CD4-positive, alpha-beta T cell treated with Interleukin-6 for 4 hours (primary cell): ENCODE measurements around the gene KDM3A.
A peak's percentile ranks its signal among the peaks of the same experiment; 100 is the strongest.
"Not testable (repeated sequence)": the region's sequence is repeated elsewhere in the genome, so short reads cannot be mapped to it uniquely, and the experiment has no call there.

Experiments
- DNase-seq: peaks from one replicate; pipeline ENCODE4 v3.0.0-alpha.2; 2020; ENCODE audit warnings: mixed read lengths

The KDM3A gene

GRCh38 chr2:86477349-86477748 is 36.2 kb downstream of the KDM3A start:
- no peak for DNase-seq

GRCh38 chr2:86480105-86480504 is 38.9 kb downstream of the KDM3A start:
- no peak for DNase-seq

- DNase-seq: no peak
Observed at GRCh38 chr2:86482034-86482433, 40.9 kb downstream of the KDM3A start.

GRCh38 chr2:86484385-86484784 is 43.2 kb downstream of the KDM3A start:
- no peak for DNase-seq

GRCh38 chr2:86485103-86485502 is 43.9 kb downstream of the KDM3A start:
- DNase-seq: no peak

GRCh38 chr2:86485802-86486201 is 44.6 kb downstream of the KDM3A start:
- DNase-seq: no peak

- no peak for DNase-seq
Observed at GRCh38 chr2:86487062-86487461, 45.9 kb downstream of the KDM3A start.

- DNase-seq: no peak
Observed at GRCh38 chr2:86488561-86489250, 47.5 kb downstream of the KDM3A start.

GRCh38 chr2:86489542-86489941 is 48.4 kb downstream of the KDM3A start:
- no peak for DNase-seq

- no peak for DNase-seq
Observed at GRCh38 chr2:86490245-86490644, 49.1 kb downstream of the KDM3A start.

- DNase-seq: no peak
Observed at GRCh38 chr2:86491088-86491487, 49.9 kb downstream of the KDM3A start.

- no peak for DNase-seq
Observed at GRCh38 chr2:86492048-86492453, 50.9 kb downstream of the KDM3A start.

- not testable (repeated sequence) for DNase-seq
Observed at GRCh38 chr2:86496391-86496790, 55.2 kb downstream of the KDM3A start.

GRCh38 chr2:86498468-86499260 is 57.5 kb downstream of the KDM3A start:
- no peak for DNase-seq

GRCh38 chr2:86499326-86499725 is 58.2 kb downstream of the KDM3A start:
- no peak for DNase-seq

- DNase-seq: no peak
Observed at GRCh38 chr2:86500325-86501083, 59.3 kb downstream of the KDM3A start.

- no peak for DNase-seq
Observed at GRCh38 chr2:86507600-86507999, 66.4 kb downstream of the KDM3A start.

- no peak for DNase-seq
Observed at GRCh38 chr2:86510436-86510933, 69.3 kb downstream of the KDM3A start.

GRCh38 chr2:86512034-86512433 is 70.9 kb downstream of the KDM3A start:
- DNase-seq: no peak

GRCh38 chr2:86512892-86513291 is 71.7 kb downstream of the KDM3A start:
- DNase-seq: no peak

GRCh38 chr2:86513948-86514660 is 72.9 kb downstream of the KDM3A start:
- no peak for DNase-seq

GRCh38 chr2:86518481-86518880 is 77.3 kb downstream of the KDM3A start:
- DNase-seq: peak; percentile 57

GRCh38 chr2:86519349-86519748 is 78.2 kb downstream of the KDM3A start:
- no peak for DNase-seq
